Immature natural killer cell (primary cell): ENCODE results near the gene TMEM108. TPM values are rescaled to one million over a fixed set of nuclear protein-coding genes. Genes with fewer than 3 reads are reported as not detected.

Experiments
- DNase-seq, 3 donors: peaks; one replicate each; pipeline ENCODE4 v3.0.0; 2022; ENCODE audit warnings: mixed read lengths in 1 of 3
- H3K27ac Mint-ChIP-seq, 6 donors: one replicate each; pipeline ENCODE4 v1.8.0; 2020; ENCODE audit warnings: mixed read lengths in 6 of 6, mild to moderate bottlenecking in 5 of 6, inconsistent platforms in 4 of 6, moderate library complexity in 3 of 6
- H3K27me3 Mint-ChIP-seq, 3 donors: one replicate each; pipeline ENCODE4 v1.8.0; 2020 to 2021; ENCODE audit warnings: low read depth in 3 of 3, mild to moderate bottlenecking in 3 of 3, mixed read lengths in 3 of 3, moderate library complexity in 3 of 3, inconsistent platforms in 1 of 3
- H3K36me3 Mint-ChIP-seq, 3 donors: one replicate each; pipeline ENCODE4 v1.8.0; 2020; ENCODE audit warnings: mixed read lengths in 3 of 3, inconsistent platforms in 2 of 3, mild to moderate bottlenecking in 2 of 3
- H3K4me1 Mint-ChIP-seq, 2 donors: one replicate each; pipeline ENCODE4 v1.8.0; 2020; ENCODE audit warnings: inconsistent platforms in 2 of 2, mild to moderate bottlenecking in 2 of 2, mixed read lengths in 2 of 2, moderate library complexity in 1 of 2
- H3K4me3 Mint-ChIP-seq, 5 donors: one replicate each; pipeline ENCODE4 v1.8.0; 2020; ENCODE audit warnings: mild to moderate bottlenecking in 5 of 5, mixed read lengths in 5 of 5, inconsistent platforms in 3 of 5, moderate library complexity in 3 of 5
- H3K9me3 Mint-ChIP-seq, 6 donors: one replicate each; pipeline ENCODE4 v1.8.0; 2020; ENCODE audit warnings: mild to moderate bottlenecking in 6 of 6, mixed read lengths in 6 of 6, inconsistent platforms in 4 of 6, moderate library complexity in 3 of 6
- polyA plus RNA-seq, 3 donors: library from polyadenylated mRNA; unstranded; fragments of 300-500 nt; fragmentation: Illumina TruSeq; gene quantifications; one replicate each; pipeline ENCODE4 v1.2.3, GENCODE V29; 2021

The TMEM108 gene
- polyA plus RNA-seq, 3 donors from 2014 or later, result 0.16 TPM; not detected in 2

GRCh38 chr3:133137042-133137996, 99.1 kb downstream of the TMEM108 start:
- Mint-ChIP-seq H3K27me3 (peaks cover 0 to 5% (median 0%) of the 10 kb centered on the region in 3 donors), H3K9me3 (peaks cover 0 to 9% (median 3%) of the 10 kb centered on the region in 6 donors), H3K27ac (no peak overlapping the region), H3K36me3 (no peaks in the 10 kb centered on the region), H3K4me3 (no peak overlapping the region), H3K4me1 (no peaks in the 10 kb centered on the region)
- no peak for DNase-seq

- Mint-ChIP-seq H3K4me3 (no peak overlapping the region), H3K9me3 (peaks cover 0 to 5% (median 2%) of the 10 kb centered on the region in 6 donors), H3K4me1 (no peaks in the 10 kb centered on the region), H3K36me3 (no peaks in the 10 kb centered on the region), H3K27me3 (peaks cover 0 to 3% (median 0%) of the 10 kb centered on the region in 3 donors), H3K27ac (no peak overlapping the region)
- no peak for DNase-seq
Measured at GRCh38 chr3:133138017-133138416, 99.8 kb downstream of the TMEM108 start.

DNA sequence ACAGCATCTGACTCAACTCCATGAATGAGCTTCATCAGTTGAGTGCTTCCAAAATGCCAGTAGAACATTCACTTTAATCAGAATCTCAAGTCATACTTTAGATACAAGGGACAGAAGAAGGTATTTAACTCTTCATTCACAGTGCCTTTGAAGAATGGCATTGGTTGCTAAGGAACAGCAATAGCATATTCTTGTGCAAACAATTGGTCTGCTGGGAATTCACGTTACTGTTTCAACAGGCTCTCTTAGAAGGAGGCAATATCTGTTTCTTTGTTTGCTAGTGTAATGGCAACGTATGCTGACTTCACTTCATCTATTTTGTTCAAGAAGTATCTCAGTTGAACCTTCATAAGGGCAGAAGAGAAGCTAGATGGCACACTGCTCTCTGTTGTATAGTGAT, 113.9 kb downstream of the TMEM108 start:
- Mint-ChIP-seq H3K36me3 (no peaks in the 10 kb centered on the region), H3K27me3 (peaks cover 0 to 3% (median 2%) of the 10 kb centered on the region in 3 donors), H3K4me1 (no peaks in the 10 kb centered on the region), H3K27ac (no peak overlapping the region), H3K9me3 (peaks cover 0 to 10% (median 4%) of the 10 kb centered on the region in 6 donors), H3K4me3 (no peak overlapping the region)
- DNase-seq, result no peak

DNA sequence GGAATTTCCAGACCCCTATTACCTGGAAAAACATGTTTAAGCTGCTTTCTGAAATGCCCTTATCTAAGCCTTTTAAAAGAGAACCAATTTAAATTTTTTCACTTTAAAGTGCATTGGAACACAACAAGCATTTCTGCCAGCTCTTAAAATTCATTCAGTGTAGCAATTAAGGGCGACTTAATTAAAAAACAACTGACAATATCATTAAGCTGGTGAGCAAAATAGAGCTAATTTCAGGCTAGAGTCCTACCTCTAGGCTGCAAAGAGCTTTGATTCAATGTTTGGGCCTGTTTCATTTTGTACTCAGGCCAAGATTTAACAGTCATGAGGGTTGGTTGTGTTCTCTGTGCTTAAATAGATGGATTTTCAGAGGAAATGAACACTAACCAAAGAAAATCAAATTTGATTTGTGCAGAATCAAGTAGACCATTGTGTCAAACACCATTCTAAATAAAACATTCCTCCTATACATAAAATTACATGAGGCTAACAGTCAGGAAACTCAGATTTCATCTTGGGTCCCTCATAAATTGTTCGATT, 114.6 kb downstream of the TMEM108 start:
- no peak for DNase-seq
- Mint-ChIP-seq H3K9me3 (peaks cover 0 to 8% (median 4%) of the 10 kb centered on the region in 6 donors), H3K27me3 (peaks cover 0 to 3% (median 2%) of the 10 kb centered on the region in 3 donors), H3K4me1 (no peaks in the 10 kb centered on the region), H3K27ac (no peak overlapping the region), H3K36me3 (no peaks in the 10 kb centered on the region), H3K4me3 (no peak overlapping the region)

GRCh38 chr3:133153382-133153781, 115.2 kb downstream of the TMEM108 start:
- no peak overlapping the region for H3K27ac Mint-ChIP-seq
- H3K4me1 Mint-ChIP-seq, result no peaks in the 10 kb centered on the region
- peaks cover 0 to 3% (median 2%) of the 10 kb centered on the region in 3 donors for H3K27me3 Mint-ChIP-seq
- peaks cover 0 to 8% (median 4%) of the 10 kb centered on the region in 6 donors for H3K9me3 Mint-ChIP-seq
- no peak overlapping the region for H3K4me3 Mint-ChIP-seq
- H3K36me3 Mint-ChIP-seq, result no peaks in the 10 kb centered on the region
- DNase-seq, result no peak

DNA sequence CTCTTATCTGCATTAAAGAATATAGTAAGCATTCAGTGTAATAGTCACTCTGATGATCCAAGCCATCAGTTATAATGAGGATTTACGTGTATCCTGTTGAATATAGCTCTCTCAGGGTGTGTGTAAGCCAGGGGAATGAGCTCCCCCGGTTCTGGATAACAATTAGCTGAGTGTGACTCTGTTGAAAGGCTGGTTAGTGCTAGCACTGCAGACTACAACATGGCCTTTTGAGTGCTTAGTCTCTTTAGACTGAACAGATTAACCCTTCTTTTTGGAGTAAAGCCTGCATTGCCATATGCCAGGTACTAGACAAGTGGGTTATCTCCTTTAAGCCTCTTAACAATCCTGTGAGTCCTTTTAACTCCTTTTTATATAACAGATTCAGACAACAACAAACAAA, 119.5 kb downstream of the TMEM108 start:
- H3K4me1 Mint-ChIP-seq, result no peaks in the 10 kb centered on the region
- peaks cover 0 to 2% (median 0%) of the 10 kb centered on the region in 3 donors for H3K27me3 Mint-ChIP-seq
- no peaks in the 10 kb centered on the region for H3K36me3 Mint-ChIP-seq
- H3K27ac Mint-ChIP-seq, result no peak overlapping the region
- no peak for DNase-seq
- H3K9me3 Mint-ChIP-seq, result peaks cover 0 to 6% (median 3%) of the 10 kb centered on the region in 6 donors
- no peak overlapping the region for H3K4me3 Mint-ChIP-seq

GRCh38 chr3:133158686-133159085, 120.5 kb downstream of the TMEM108 start:
- Mint-ChIP-seq H3K9me3 (peaks cover 0 to 6% (median 3%) of the 10 kb centered on the region in 6 donors), H3K27me3 (peaks cover 0 to 3% (median 2%) of the 10 kb centered on the region in 3 donors), H3K27ac (no peak overlapping the region), H3K4me3 (no peak overlapping the region), H3K36me3 (no peaks in the 10 kb centered on the region), H3K4me1 (no peaks in the 10 kb centered on the region)
- no peak for DNase-seq

GRCh38 chr3:133159498-133160475, 121.6 kb downstream of the TMEM108 start:
- Mint-ChIP-seq H3K36me3 (no peaks in the 10 kb centered on the region), H3K4me3 (no peak overlapping the region), H3K27me3 (peaks cover 0 to 4% (median 3%) of the 10 kb centered on the region in 3 donors), H3K27ac (no peak overlapping the region), H3K9me3 (peaks cover 0 to 6% (median 2%) of the 10 kb centered on the region in 6 donors), H3K4me1 (no peaks in the 10 kb centered on the region)
- DNase-seq, result no peak

DNA sequence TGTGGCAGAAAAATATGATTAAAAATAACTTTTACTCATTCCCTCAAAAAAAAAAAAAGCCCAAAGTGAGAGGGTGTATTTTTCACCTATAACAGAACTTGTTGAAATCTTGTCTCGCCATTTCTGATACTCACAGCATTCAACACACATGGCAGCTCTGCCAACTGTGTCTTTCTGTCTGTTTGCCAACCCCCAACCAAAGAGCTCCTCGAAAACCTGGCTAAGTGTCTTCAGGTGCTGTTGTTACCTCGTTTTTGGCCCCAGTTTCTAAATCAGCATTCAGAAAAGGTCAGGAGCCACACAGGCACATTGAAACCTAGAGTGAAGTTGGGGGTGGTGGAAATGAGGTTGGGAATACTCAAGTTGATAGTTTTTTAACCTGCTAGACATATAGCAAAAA, 123.5 kb downstream of the TMEM108 start:
- Mint-ChIP-seq H3K9me3 (peaks cover 0 to 3% (median 0%) of the 10 kb centered on the region in 6 donors), H3K36me3 (no peaks in the 10 kb centered on the region), H3K27ac (no peak overlapping the region), H3K4me3 (no peak overlapping the region), H3K27me3 (peaks cover 0 to 6% (median 3%) of the 10 kb centered on the region in 3 donors), H3K4me1 (no peaks in the 10 kb centered on the region)
- DNase-seq, result no peak

GRCh38 chr3:133162265-133162664, 124.1 kb downstream of the TMEM108 start:
- Mint-ChIP-seq H3K9me3 (peaks cover 0 to 3% (median 0%) of the 10 kb centered on the region in 6 donors), H3K27me3 (peaks cover 0 to 6% (median 3%) of the 10 kb centered on the region in 3 donors), H3K36me3 (no peaks in the 10 kb centered on the region), H3K4me3 (no peak overlapping the region), H3K27ac (no peak overlapping the region), H3K4me1 (no peaks in the 10 kb centered on the region)
- no peak for DNase-seq

DNA sequence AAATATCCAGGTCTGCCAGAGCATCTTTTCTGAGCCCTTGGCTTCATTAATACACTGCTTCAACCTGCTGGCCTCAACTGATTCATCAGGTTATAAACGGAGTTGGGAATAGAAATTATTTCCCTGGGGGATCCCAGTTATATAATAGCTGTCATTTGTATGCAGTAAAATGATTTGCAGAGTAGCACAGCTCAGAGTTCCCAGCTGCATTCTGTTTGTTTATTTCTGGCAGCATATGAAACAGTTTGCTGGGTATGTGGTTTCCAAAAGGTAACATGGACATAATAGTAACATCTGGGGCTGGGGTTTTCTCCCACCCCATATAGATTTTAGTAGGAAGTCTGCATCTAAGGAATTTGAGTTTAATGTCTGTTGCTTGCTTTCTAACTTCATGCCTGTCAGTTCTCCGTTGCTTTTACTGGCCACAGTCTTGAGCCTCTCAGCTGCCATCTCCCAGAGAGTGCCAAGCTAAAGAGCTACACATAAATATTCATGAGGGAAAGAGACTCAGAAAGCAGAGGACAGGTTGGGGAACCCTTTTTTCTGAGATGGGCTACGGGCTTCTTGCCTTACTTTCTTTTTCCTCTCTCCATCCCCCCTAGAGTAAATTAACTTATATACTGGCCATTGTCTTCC, 124.6 kb downstream of the TMEM108 start:
- peaks cover 0 to 6% (median 3%) of the 10 kb centered on the region in 3 donors for H3K27me3 Mint-ChIP-seq
- no peak for DNase-seq
- H3K27ac Mint-ChIP-seq, result no peak overlapping the region
- H3K4me3 Mint-ChIP-seq, result no peak overlapping the region
- H3K9me3 Mint-ChIP-seq, result peaks cover 0 to 3% (median 0%) of the 10 kb centered on the region in 6 donors
- H3K4me1 Mint-ChIP-seq, result no peaks in the 10 kb centered on the region
- no peaks in the 10 kb centered on the region for H3K36me3 Mint-ChIP-seq

DNA sequence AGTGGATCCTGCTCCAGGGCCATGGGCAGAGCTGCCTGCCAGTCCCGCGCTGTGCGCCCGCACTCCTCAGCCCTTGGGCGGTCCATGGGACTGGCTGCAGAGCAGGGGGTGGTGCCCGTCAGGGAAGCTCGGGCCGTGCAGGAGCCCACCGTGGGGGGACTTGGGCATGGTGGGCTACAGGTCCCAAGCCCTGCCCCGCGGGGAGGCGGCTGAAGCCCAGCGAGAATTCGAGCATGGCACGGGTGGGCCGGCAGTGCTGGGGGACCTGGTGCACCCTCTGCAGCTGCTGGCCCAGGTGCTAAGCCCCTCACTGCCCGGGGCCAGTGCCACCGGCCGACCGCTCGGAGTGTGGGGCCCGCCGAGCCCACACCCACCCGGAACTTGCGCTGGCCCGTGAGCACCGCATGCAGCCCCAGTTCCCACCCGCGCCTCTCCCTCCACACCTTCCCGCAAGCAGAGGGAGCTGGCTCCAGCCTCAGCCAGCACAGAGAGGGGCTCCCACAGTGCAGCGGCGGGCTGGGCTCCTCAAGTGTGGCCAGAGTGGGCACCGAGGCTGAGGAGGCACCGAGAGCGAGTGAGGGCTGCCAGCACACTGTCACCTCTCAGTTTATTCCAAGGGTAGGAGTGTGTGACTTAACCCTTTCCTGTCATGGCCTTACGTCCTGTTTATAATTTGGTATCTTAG, 129.3 kb downstream of the TMEM108 start:
- Mint-ChIP-seq H3K4me1 (no peaks in the 10 kb centered on the region), H3K36me3 (no peaks in the 10 kb centered on the region), H3K27ac (no peak overlapping the region), H3K9me3 (peaks cover 0 to 3% (median 0%) of the 10 kb centered on the region in 6 donors), H3K27me3 (peaks cover 0 to 10% (median 3%) of the 10 kb centered on the region in 3 donors), H3K4me3 (no peak overlapping the region)
- DNase-seq, result no peak
